HL-60 (cell line): ENCODE results near the gene CPED1.

Source experiments
- DNase-seq, 2 experiments: peaks; one replicate each; pipeline ENCODE4 v3.0.0-alpha.2; 2010 to 2020; ENCODE audit warnings: low read depth in 1 of 2, low spot score in 1 of 2
- H3K27ac ChIP-seq: fragments of 250-450 bp; sonication (Bioruptor Pico); replicated peaks from 2 replicates; pipeline ENCODE4 v1.5.1; 2020; ENCODE audit warnings: mild to moderate bottlenecking, moderate library complexity
- H3K27me3 ChIP-seq: fragments of 250-450 bp; sonication (Bioruptor Pico); 2 replicates; pipeline ENCODE4 v1.5.1; 2021; ENCODE audit warnings: mild to moderate bottlenecking, moderate library complexity; ENCODE audit not compliant: insufficient read depth, poor library complexity, severe bottlenecking
- H3K4me3 ChIP-seq: replicated peaks from 2 replicates; pipeline ENCODE4 v1.5.1; 2011; ENCODE audit warnings: mild to moderate bottlenecking, control low read depth, low read length; ENCODE audit not compliant: insufficient read depth
- GABPA ChIP-seq: IDR thresholded peaks from 2 replicates; pipeline ENCODE4 v1.6.1; 2012; ENCODE audit warnings: low read depth
- POLR2AphosphoS5 ChIP-seq: IDR thresholded peaks from 2 replicates; pipeline ENCODE4 v1.6.1; 2012; ENCODE audit warnings: low read depth
- REST ChIP-seq: IDR thresholded peaks from 2 replicates; pipeline ENCODE4 v1.6.1; 2012; ENCODE audit warnings: low read depth; ENCODE audit not compliant: insufficient replicate concordance
- SPI1 ChIP-seq: IDR thresholded peaks from 2 replicates; pipeline ENCODE4 v1.6.1; 2012; ENCODE audit warnings: low read depth, mild to moderate bottlenecking, borderline replicate concordance
- TF ChIP-seq, protein P1 (sequence below): IDR thresholded peaks from one replicate; pipeline ENCODE4 v1.5.1; 2011; ENCODE audit warnings: low read length, control low read depth, inconsistent platforms; ENCODE audit not compliant: insufficient read depth

CPED1 gene

GRCh38 chr7:120998996-120999565 is 10.6 kb downstream of the CPED1 start:
- Histone ChIP-seq H3K27ac (no peak overlapping the region), H3K4me3 (no peak overlapping the region), H3K27me3 (peaks cover 6% of the 10 kb centered on the region)
- DNase-seq, result no peak
- no peak for TF ChIP-seq POLR2AphosphoS5
- TF ChIP-seq, protein P1, sequence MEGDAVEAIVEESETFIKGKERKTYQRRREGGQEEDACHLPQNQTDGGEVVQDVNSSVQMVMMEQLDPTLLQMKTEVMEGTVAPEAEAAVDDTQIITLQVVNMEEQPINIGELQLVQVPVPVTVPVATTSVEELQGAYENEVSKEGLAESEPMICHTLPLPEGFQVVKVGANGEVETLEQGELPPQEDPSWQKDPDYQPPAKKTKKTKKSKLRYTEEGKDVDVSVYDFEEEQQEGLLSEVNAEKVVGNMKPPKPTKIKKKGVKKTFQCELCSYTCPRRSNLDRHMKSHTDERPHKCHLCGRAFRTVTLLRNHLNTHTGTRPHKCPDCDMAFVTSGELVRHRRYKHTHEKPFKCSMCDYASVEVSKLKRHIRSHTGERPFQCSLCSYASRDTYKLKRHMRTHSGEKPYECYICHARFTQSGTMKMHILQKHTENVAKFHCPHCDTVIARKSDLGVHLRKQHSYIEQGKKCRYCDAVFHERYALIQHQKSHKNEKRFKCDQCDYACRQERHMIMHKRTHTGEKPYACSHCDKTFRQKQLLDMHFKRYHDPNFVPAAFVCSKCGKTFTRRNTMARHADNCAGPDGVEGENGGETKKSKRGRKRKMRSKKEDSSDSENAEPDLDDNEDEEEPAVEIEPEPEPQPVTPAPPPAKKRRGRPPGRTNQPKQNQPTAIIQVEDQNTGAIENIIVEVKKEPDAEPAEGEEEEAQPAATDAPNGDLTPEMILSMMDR, result no peak
- TF ChIP-seq SPI1, result peak; percentile 75

GRCh38 chr7:121000081-121000983 is 11.8 kb downstream of the CPED1 start:
- no peak for DNase-seq
- H3K27ac ChIP-seq, result no peak overlapping the region

DNA sequence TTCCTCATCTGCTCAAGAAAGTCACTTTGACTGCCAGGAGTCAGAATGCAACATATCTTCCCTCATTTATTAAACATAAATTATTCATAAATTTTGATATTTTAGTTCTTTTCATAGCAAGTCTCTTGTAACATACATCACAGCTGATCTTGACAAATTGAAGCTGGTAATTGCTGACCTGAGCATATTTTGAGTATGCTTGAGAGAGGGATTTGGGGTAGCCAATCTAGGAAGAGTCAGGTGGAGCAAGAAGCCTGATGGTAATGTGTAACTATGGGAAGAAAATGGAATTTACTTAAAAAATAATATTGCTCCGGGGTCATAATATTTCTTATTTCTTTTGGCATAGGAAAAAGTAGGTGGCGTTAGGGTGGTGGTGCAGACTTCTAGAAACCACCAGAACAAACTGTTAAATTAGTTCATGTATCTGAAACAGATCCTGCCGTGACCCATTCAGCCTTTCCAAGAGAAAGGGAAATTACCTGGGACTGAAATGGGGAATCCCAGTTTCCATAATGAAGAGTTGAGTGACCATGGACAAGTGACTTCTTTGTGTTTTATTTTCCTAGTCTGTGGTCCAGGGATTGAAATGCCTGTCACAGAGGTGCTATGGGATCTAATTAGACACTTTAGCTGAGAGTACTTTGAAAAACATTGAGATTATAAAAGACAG is 12.9 kb downstream of the CPED1 start:
- no peak overlapping the region for H3K4me3 ChIP-seq
- no peak overlapping the region for H3K27ac ChIP-seq
- DNase-seq, result no peak
- H3K27me3 ChIP-seq, result peaks cover 10% of the 10 kb centered on the region
- TF ChIP-seq SPI1 (no peak), POLR2AphosphoS5 (no peak), REST (no peak), GABPA (no peak)
- TF ChIP-seq, protein P1, result no peak

More at GRCh38 chr7:121000081-121000983, 11.8 kb downstream of the CPED1 start:
- Histone ChIP-seq H3K27me3 (peaks cover 6% of the 10 kb centered on the region), H3K4me3 (no peak overlapping the region)
- TF ChIP-seq GABPA, result no peak

DNA sequence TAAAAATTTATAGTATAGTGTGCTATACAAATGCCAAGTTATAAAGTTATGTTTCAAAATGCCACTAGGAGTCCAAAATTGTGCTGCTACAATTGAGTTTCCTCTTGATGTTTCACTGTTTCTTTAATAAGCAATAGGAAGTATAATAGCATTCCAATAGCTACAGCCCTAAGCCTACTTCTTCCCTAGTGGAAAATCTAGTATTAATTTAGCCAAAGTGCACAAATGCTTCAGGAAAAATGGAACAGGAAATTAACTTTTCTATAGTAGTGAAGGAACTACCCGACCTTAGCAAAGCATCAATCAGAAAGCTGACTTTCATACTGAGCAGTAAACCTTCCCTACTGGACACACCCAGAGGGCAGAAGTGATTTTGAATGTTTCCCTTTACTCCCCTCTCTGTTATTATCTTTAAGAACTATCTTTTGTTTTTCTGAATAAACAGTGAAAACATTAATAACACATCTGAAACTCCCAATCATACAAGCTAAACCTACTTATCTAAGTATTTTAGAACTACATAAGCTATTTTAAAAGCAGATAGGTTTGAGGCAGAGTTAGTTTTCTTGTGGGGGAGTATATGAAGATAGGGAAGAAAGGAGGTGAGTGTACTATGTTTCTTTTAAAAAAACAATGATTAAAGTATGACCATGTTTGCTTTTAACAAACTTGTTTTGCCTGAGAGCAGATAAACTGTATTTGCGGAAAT is 13.7 kb downstream of the CPED1 start:
- H3K27me3 ChIP-seq, result peaks cover 10% of the 10 kb centered on the region
- TF ChIP-seq GABPA (no peak), POLR2AphosphoS5 (no peak), REST (no peak), SPI1 (no peak)
- TF ChIP-seq, protein P1, result no peak
- DNase-seq, result no peak
- no peak overlapping the region for H3K27ac ChIP-seq
- no peak overlapping the region for H3K4me3 ChIP-seq
